ENCODE results near the gene DISC1. TPM values are rescaled to one million over a fixed set of nuclear protein-coding genes. Genes with fewer than 3 reads are reported as not detected.

The DISC1 gene
- total and polyA plus RNA-seq, 2 experiments from 2014 or later, result 0.43 to 1.2 TPM

DNA sequence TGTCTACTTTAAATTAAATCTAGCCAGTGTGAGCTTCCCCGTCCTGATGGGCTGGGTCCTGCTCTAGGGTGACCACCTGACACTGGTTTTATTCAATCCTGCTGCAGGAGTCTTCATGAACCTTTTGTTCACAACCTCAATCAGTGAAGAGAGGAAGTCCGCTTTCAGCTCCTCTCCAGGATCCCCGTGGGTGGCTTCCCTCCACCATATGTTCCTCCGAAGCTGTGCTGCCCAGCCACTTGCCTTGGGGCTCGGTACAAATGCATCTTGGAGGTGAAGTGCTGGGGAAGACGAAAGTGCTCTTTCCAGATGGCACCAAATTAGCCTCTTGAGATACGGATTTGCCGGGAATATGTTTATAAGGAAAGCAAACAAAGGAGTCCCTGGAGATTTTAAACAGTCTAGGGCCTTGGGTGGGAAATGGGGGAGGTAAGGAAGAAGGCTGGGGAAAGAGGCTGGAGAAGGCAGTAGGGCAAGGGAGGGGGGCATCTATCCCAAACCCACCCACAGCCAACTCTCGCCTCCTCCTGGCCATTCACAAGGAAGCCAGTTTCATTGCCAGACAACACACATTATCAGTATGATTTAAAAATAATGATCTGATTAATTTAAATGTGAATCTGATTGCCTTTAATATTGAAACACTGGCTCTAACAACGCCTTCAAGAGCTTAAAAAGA, 430.8 kb downstream of the DISC1 start:
- no peaks in the 10 kb centered on the region for H3K9me2 ChIP-seq (ENCODE audit: insufficient read depth)
- in situ Hi-C loops (cut with MboI), result no loop called here
- 41 to 42% methylated on average over 10 of the region's 10 CpGs for WGBS, 2 experiments (ENCODE audit: low coverage in 1 of 2, low lambda C conversion rate in 2 of 2, missing lambda C conversion rate in 2 of 2)

GRCh38 chr1:232057896-232058274, 431.3 kb downstream of the DISC1 start:
- Histone ChIP-seq H3K36me3 (ENCODE audit: low read depth) (no peaks in the 10 kb centered on the region), H3K4me2 (ENCODE audit: unreplicated experiment) (no peak overlapping the region), H3K4me1 (ENCODE audit: insufficient read depth) (no peaks in the 10 kb centered on the region), H3K27me3 (replicated peaks; ENCODE audit: insufficient read depth) (no peaks in the 10 kb centered on the region), H3K79me2 (ENCODE audit: insufficient read depth) (no peaks in the 10 kb centered on the region), H2AFZ (no peak overlapping the region), H3K9me3 (ENCODE audit: low read depth) (no peaks in the 10 kb centered on the region), H3K9ac (no peak overlapping the region), H4K20me1 (ENCODE audit: insufficient read depth) (no peaks in the 10 kb centered on the region), H3K9me2 (ENCODE audit: insufficient read depth) (no peaks in the 10 kb centered on the region), H3K27ac (no peak overlapping the region), H3K4me3 (no peak overlapping the region), H3F3A (ENCODE audit: insufficient read depth) (no peaks in the 10 kb centered on the region)
- in situ Hi-C loops (cut with MboI), result no loop called here
- 49 to 60% methylated on average over 1 of the region's 1 CpG for WGBS, 2 experiments (ENCODE audit: low coverage in 1 of 2, low lambda C conversion rate in 2 of 2, missing lambda C conversion rate in 2 of 2)
- TF ChIP-seq EZH2 (IDR thresholded peaks at IDR 0.05; ENCODE audit: insufficient read depth, poor library complexity, severe bottlenecking) (no peak), EZH2phosphoT487 (IDR thresholded peaks at IDR 0.05; ENCODE audit: insufficient read depth, low read depth) (no peak)
- no peak for DNase-seq

More for the DNA sequence above, 430.8 kb downstream of the DISC1 start:
- Histone ChIP-seq H4K20me1 (ENCODE audit: insufficient read depth) (no peaks in the 10 kb centered on the region), H3K27me3 (replicated peaks; ENCODE audit: insufficient read depth) (no peaks in the 10 kb centered on the region), H3K79me2 (ENCODE audit: insufficient read depth) (no peaks in the 10 kb centered on the region), H3K27ac (no peak overlapping the region), H2AFZ (no peak overlapping the region), H3K36me3 (ENCODE audit: low read depth) (no peaks in the 10 kb centered on the region), H3F3A (ENCODE audit: insufficient read depth) (no peaks in the 10 kb centered on the region), H3K4me2 (ENCODE audit: unreplicated experiment) (no peak overlapping the region), H3K4me3 (no peak overlapping the region), H3K9ac (no peak overlapping the region), H3K4me1 (ENCODE audit: insufficient read depth) (no peaks in the 10 kb centered on the region), H3K9me3 (ENCODE audit: low read depth) (no peaks in the 10 kb centered on the region)
- no peak for TF ChIP-seq EZH2phosphoT487 (IDR thresholded peaks at IDR 0.05; ENCODE audit: insufficient read depth, low read depth)
- TF ChIP-seq EZH2 (IDR thresholded peaks at IDR 0.05; ENCODE audit: insufficient read depth, poor library complexity, severe bottlenecking), result no peak
- no peak for DNase-seq

DNA sequence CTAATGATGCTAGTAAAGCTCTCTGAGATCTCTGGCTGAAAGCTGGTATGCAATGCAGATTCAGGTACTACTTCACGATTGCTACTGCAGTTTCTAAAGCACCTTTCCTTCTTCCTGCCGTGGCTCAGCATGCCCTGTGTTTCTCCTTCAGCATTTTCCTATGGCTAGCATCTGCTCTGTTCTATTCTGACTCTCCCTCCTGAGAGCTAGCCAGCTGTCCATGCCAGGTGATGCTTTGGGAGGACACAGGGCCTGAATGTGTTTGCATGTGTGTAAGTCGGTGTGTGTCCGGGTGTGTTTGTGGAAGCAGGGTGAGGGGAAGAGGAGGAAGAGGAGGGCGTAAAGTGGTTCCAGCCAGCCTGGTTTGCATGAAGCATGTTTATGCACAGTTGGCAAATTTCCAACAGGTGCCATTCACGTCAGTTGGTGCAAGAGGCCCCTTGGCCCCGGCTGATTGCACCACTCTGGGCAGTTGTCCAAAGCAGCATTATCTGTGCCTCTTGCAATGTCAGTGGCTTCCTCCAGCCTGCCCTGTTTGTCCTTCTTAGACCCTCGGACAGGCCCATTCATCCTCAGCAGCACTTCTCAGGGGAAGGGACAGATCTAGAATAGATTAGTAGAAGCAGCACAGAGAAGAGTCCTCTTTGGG, 433.3 kb downstream of the DISC1 start:
- 44 to 53% methylated on average over 8 of the region's 8 CpGs for WGBS, 2 experiments (ENCODE audit: low coverage in 1 of 2, low lambda C conversion rate in 2 of 2, missing lambda C conversion rate in 2 of 2)
- in situ Hi-C loops (cut with MboI), result no loop called here
- no peaks in the 10 kb centered on the region for H3K9me3 ChIP-seq (ENCODE audit: low read depth)
- no peak overlapping the region for H3K27ac ChIP-seq
- no peak overlapping the region for H3K4me3 ChIP-seq
- no peaks in the 10 kb centered on the region for H4K20me1 ChIP-seq (ENCODE audit: insufficient read depth)
- no peaks in the 10 kb centered on the region for H3K4me1 ChIP-seq (ENCODE audit: insufficient read depth)
- no peaks in the 10 kb centered on the region for H3K36me3 ChIP-seq (ENCODE audit: low read depth)
- no peak overlapping the region for H3K9ac ChIP-seq
- H2AFZ ChIP-seq, result no peak overlapping the region
- no peak overlapping the region for H3K4me2 ChIP-seq (ENCODE audit: unreplicated experiment)
- H3F3A ChIP-seq (ENCODE audit: insufficient read depth), result no peaks in the 10 kb centered on the region
- no peaks in the 10 kb centered on the region for H3K79me2 ChIP-seq (ENCODE audit: insufficient read depth)
- TF ChIP-seq EZH2phosphoT487 (IDR thresholded peaks at IDR 0.05; ENCODE audit: insufficient read depth, low read depth) (no peak), EZH2 (IDR thresholded peaks at IDR 0.05; ENCODE audit: insufficient read depth, poor library complexity, severe bottlenecking) (no peak)
- no peak for DNase-seq
- no peaks in the 10 kb centered on the region for H3K27me3 ChIP-seq (replicated peaks; ENCODE audit: insufficient read depth)
- no peaks in the 10 kb centered on the region for H3K9me2 ChIP-seq (ENCODE audit: insufficient read depth)

GRCh38 chr1:232062967-232063366, 436.4 kb downstream of the DISC1 start:
- in situ Hi-C loops (cut with MboI), result no loop called here
- Histone ChIP-seq H4K20me1 (ENCODE audit: insufficient read depth) (no peaks in the 10 kb centered on the region), H3K9me2 (ENCODE audit: insufficient read depth) (no peaks in the 10 kb centered on the region), H3K27ac (no peak overlapping the region), H2AFZ (no peak overlapping the region), H3K4me1 (ENCODE audit: insufficient read depth) (no peaks in the 10 kb centered on the region), H3K4me3 (no peak overlapping the region), H3K9ac (no peak overlapping the region), H3K27me3 (replicated peaks; ENCODE audit: insufficient read depth) (no peaks in the 10 kb centered on the region), H3K36me3 (ENCODE audit: low read depth) (no peaks in the 10 kb centered on the region), H3K9me3 (ENCODE audit: low read depth) (no peaks in the 10 kb centered on the region), H3K79me2 (ENCODE audit: insufficient read depth) (no peaks in the 10 kb centered on the region), H3F3A (ENCODE audit: insufficient read depth) (no peaks in the 10 kb centered on the region), H3K4me2 (ENCODE audit: unreplicated experiment) (no peak overlapping the region)
- 66 to 75% methylated on average over 3 of the region's 3 CpGs for WGBS, 2 experiments (ENCODE audit: low coverage in 1 of 2, low lambda C conversion rate in 2 of 2, missing lambda C conversion rate in 2 of 2)
- TF ChIP-seq EZH2 (IDR thresholded peaks at IDR 0.05; ENCODE audit: insufficient read depth, poor library complexity, severe bottlenecking) (no peak), EZH2phosphoT487 (IDR thresholded peaks at IDR 0.05; ENCODE audit: insufficient read depth, low read depth) (no peak)
- no peak for DNase-seq

Measured in GM23248 (cell line).